Stimulated activated CD4-positive, alpha-beta T cell treated with anti-CD3 and anti-CD28 coated beads, Interleukin-4, amount 100 ng/mL, for 48 hours (primary cell): ENCODE results near the gene TSHR.
"Not testable (repeated sequence)": the region's sequence is repeated elsewhere in the genome, so short reads cannot be mapped to it uniquely, and the experiment has no call there.

Source experiments
- DNase-seq, 2 donors: peaks; one replicate each; pipeline ENCODE4 v3.0.0-alpha.2; 2020; ENCODE audit warnings: low read depth in 2 of 2

Gene TSHR

DNA sequence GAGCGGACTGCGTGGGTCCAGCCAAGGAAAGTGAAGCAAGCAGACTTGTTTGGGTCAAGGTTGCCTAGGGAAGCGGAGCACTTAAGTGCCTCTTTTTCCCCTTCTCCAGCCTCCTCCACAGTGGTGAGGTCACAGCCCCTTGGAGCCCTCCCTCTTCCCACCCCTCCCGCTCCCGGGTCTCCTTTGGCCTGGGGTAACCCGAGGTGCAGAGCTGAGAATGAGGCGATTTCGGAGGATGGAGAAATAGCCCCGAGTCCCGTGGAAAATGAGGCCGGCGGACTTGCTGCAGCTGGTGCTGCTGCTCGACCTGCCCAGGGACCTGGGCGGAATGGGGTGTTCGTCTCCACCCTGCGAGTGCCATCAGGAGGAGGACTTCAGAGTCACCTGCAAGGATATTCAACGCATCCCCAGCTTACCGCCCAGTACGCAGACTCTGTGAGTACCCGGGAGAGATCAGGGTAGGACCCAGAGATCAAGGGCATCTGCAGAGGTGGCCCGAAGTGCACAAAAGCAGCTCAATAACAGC is at the start of gene TSHR:
Gene TSHR, plus strand, starts transcription at position 206 of the 526 bp plus-strand sequence. Its CDS starts 60 bp downstream, at position 266.
- no peak for DNase-seq

DNA sequence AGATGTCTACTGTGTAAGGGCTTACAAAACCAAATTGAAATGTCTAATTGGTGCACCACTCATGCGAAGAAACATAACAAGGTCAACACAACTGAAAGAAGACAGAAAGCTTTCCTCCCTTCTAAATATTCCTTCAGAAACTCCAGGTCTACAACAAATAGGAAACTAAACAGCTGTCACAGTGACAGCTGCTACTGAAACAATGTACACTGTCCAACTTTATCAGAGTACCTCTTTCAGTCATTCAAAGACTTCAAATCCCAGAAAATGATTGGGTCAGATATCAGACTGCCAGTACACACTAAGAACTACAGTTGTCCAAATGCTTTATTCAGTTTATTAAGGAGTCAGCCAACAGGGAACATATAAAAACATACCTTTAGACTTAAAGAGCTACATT is 49.1 kb upstream of the TSHR start:
- DNase-seq, result no peak

DNA sequence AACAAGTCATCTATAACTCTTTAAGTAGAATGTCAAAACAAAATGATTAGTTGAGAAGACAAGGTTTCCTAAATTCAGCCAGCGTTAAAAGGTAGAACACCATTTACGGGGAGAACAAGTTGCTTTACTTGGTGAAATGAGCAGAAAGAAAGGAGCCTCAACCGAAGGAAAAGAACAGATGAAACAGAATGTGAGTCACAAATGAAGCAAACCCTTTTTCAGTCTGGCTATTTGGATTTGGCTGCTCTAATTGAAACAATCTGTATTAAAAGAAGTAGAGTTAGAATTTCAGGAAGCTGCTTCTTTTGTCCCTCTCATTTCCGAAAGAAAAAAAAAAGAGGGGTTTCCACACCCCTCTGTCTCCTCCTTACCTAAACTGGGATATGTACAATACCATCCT is 48.5 kb upstream of the TSHR start:
- DNase-seq, result no peak

DNA sequence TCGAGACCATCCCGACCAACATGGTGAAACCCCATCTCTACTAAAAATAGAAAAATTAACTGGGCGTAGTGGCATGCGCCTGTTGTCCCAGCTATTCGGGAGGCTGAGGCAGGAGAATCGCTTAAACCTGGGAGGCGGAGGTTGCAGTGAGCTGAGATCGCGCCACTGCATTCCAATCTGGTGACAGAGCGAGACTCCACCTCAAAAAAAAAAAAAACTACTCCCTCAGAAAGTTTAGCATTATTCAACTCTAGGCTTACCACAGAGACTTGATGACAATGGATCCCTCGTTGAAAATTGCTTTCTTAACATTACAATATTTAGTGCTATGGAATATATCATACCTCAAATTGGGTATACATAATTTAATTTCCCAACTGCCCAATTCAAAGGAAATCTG is 43.4 kb upstream of the TSHR start:
- not testable (repeated sequence) for DNase-seq

DNA sequence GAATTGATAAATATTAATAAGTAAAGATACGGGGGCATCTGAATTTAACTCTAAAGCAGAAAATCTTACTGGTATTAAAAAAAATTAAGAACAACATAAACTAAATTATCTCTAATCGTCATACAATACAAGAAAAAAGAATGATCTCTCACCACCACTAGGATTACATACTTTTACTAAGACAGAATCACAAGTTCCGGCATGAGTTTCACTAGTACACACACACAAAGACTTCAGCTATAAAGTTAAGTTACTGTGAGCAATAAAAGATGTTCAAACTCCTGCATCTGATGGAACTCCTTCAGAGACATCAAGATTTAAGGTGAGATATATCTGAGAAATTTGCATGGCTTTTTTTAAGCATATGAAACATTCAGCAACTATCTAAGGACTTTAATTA is 35.8 kb upstream of the TSHR start:
- DNase-seq, result no peak

DNA sequence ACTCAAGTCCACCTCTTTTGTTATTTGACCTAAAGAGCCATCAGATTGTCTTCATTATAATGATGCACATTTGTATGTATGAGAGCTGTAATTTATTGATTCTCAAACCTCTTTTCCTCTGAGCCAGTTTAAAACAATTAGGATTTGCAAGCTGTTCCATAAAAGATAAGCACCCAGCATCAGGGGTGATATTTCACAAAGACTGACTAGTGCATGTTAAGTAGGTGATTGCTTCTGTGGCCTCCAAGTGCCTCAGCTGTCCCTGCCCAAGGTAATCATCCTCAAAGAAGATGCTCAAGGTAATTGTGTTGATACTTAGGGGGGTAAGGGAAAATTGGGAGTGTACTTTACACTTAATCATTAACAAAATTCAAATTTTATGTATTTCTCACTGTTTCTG is 32.1 kb upstream of the TSHR start:
- DNase-seq, result no peak

DNA sequence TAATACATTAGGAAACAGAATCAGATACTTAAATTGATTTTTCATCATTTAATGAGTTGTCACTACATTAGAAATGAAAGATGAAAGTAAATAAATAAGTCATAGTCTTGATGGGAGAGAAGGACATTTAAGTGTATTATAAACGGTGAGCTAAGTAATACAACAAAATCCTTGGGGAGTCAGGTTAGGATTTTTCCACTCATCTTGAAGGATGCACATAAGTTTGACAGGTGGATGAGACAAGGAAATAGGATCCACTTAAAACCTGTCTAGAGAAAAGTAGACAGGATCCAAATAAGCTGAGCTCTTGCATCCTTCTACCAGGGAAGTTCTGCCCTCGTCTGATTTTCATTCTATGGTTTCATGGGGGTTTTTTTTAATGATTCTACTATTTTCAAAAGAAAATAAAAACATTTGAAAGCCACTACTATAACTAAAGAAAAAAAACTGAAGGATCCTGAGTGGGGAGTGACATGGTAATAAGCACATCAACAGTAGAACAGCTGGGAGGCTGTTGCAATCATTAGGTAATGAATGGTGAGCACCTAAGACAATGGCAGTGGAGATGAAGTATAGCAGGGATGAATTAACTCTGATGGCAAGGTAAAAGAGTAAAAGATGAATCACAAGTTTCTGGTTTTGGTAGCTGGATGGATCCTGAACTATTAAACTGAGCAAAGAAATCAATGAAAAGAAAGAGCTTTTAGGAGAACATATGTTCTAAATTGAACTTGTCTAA is 30.9 kb upstream of the TSHR start:
- no peak for DNase-seq

DNA sequence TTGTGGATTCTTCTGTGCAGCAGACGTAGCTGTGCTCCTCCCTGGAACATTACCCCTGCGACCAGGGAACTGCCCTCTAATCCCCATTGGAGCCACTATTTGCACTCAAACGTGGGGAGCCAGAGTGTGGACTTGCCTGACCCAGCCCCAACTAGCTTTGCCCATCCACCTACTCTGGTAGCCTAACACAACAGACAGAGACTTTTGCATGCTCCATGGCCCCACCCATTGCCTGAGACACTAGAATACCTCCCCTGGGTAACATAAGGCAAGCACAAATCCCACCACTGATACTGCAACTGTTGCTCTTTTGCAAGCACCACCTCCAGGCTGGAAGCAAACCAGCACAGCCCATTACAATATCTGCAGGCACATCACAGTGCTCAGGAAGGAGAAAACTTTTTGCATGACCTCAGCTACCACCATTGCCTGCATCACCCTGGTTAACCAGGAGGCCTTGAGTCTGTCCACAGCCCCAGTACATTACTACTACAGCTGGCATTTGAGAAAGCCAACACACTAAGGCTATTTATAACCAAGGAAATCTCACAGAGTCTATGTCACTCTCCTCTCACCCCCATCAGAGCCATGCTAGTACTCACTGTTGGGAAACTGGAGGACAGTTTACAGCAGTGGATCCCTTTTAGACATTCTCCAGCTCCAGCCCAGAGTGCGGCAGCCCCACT is 28.9 kb upstream of the TSHR start:
- no peak for DNase-seq

DNA sequence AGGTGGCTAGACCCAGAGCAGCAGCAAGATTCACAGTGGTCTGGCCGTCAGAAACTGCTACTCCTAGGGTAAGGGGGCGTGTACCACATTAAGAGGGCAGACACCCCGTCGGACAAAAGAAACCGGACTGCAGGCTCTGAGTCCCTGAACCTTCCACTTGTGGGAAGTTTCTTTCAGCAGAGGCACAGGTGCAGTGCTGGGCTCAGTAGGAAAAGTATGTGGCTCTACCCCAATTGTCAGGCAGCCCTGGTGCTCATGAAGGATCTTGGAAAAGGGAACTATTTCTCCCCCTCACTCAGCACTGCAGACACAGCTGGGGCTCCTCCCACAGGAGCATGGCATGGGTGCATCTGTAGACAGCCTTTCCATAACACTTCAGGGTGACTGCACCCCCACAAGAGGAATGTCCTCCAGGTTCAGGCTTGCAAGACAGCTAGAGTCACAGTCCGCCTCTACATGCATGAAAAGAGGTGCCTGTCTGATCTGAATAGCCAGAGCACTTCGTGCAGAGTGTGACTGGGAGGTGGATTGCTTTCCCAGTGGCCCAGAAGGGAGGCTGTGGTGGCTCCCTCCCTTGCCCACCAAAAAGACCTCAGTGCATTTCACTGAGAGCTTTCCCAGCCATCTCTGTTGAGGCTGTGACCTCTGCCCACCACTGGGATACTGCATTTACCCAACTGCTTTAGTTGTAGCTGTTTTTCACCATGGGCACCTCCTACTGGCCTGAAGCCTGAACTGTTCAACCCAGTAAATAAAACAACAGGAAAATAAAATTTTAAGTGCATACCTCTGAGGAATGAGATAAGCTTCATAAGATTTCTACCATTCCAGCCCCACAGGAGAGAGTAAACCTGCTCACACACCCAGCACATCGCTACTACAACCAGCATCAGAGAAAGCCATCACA is 28.1 kb upstream of the TSHR start:
- DNase-seq, result no peak

DNA sequence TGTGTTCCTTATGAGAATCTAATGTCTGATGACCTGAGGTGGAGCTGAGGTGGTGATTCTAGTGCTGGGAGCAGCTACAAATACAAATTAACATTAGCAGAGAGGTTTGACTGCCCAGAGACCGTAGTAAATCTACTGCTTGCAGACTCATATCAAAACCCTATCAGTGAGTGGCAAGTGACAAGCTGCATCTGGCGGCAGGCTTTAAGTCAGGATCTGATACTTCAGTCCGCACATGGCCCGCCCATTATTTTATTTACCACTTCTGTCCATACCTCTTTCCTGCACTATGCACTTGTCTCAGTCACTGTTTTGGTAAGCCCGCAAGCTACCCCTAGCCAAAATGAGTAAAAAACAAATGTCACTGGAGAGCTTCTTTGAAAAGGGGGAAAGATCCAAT is 25.3 kb upstream of the TSHR start:
- no peak for DNase-seq

DNA sequence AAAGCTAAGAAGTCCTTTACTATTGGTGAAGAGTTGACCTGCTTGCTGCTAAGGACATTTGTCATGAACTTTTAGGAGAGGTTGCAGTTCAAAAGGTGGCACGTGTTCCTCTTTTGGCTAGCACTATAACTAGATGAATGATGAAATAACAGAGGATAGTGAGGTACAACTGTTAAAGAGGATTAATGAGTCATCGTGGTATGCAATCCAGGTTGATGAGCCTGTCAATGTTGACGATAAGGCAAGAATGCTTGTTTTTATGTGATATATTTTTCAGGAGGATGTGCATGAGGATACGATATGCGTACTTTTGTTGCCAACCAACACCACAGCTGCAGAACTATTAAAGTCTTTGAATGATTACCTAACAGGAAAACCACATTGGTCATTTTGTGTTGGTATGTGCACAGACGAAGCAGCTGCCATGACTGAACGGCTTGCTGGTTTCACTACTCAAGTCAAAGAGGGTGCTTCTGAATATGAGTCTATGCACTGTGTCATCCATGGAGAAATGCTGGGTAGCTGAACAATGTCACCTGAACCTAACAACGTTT is 24.5 kb upstream of the TSHR start:
- peak in 1 of 2 donors; percentile 44 for DNase-seq

DNA sequence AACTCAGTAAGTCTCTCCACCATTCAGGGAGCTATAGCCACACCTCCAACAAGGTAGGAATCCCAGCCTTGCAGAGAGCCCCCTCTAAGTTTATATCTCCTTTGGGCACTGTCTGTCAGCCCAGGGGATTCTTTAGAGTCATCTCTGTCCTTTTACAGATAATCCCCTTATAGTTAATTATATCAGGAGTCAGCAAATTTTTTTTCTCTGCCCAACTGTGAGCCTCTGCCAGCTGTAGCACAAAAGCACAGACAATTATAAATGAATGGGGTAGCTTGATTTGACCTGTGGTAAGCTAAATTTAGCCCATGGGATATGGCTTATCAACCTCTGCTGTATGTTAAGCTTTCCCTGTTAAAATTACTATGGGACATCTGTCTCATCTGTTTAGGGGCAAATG is 22.1 kb upstream of the TSHR start:
- DNase-seq, result no peak

DNA sequence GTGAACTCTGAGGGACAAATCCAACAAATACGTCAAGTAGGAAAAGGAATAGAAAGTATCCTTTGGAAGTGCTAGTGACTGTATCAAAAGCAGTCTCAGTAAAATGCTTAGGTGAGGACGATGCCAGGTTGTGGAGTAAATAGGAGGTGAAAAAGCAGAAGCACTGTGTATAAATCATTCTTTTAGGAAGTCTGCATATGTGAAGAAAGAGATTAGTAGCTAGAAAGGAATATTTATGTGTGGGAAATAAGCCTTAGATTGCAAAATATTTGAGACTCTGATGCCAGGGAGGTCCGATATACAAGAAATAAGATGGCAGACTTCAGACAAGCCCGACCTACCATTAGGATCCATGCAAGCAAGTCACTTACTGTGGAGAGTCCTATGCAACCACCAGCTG is 21.7 kb upstream of the TSHR start:
- no peak for DNase-seq

DNA sequence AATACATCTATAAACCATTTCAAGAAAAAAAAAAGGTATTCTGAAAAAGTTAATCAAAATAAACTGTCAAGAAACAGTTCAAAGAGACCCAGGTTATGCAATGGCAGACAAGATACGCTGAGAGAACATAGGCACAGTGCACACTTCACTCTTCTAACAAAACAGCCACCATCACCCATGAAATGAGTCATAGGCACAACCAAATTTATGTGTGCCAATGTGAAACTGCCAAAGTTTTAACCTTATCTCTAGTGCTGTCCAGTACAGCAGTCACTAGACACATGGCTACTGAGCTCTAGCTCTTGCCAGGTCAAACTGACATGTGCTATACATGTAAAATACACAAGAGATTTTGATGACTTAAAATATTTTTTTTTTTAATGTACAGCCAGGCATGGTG is 15.3 kb upstream of the TSHR start:
- DNase-seq, result no peak

DNA sequence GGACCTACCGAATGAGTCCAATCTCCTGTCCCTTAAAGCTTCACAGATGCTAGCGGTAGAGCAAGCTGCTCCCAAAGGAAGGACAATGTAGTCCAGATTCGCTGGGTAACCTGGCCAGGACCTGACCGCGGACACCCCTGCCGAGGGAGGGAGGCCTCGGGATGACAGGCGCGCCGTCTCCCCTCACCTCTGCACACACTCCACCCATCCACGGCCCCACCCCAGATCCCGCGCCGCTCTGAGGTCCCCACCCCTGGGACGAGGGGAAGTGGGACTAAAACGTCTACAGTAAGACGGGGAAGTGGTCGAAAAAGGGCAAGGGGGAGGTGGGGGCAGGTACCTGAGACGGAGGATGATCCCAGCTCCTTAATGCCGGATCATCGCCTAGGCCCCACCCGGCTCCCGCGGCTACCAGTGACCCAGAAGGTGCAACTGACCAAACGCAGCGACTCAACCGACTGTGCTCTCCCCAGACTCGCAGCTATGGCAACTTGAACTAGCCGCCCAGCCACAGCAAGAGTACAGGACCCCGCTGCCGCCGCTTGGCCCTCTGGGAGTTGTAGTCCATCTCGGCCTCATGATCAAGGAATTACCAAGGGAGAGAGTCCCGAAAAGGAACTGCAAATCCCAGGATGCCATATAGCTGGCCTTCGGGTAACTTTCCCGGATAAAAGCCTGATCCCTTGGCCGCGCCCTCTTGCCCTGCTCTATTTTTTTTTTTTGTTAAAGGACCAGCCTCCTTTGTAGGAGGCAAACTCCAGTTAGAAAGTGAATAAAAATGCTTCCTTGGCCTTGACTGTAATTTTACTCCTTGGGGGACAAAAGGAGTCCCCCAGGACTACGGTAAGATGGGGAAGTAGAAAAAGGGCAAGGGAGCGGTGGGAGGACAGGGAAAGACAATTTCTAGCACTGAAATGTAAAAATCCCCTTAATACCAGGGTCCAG is 13.9 kb upstream of the TSHR start, which contains the start of gene CEP128:
Gene CEP128, minus strand, starts transcription at position 498 of the 945 bp plus-strand sequence.
- peak; percentile 84 to 87 for DNase-seq

DNA sequence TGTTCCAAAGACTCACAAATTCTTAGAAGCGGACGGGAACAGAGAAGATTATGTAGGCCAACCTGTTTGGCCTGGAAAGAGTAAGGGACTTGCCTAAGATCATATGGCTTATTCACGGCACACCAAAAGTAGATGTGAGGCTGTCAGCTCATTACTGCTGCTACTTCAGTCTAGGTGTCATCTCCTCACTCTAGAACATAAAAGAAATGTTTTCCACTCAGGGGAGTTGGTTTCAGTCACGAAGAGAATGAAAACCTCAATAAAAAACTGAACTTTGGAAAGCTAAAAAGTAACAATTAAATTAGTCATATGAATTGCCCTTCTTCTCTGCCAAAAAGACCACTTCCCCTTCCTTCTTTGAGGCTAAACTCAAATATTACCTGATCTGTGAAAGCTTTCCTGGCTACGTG is 13.2 kb upstream of the TSHR start:
- no peak for DNase-seq

DNA sequence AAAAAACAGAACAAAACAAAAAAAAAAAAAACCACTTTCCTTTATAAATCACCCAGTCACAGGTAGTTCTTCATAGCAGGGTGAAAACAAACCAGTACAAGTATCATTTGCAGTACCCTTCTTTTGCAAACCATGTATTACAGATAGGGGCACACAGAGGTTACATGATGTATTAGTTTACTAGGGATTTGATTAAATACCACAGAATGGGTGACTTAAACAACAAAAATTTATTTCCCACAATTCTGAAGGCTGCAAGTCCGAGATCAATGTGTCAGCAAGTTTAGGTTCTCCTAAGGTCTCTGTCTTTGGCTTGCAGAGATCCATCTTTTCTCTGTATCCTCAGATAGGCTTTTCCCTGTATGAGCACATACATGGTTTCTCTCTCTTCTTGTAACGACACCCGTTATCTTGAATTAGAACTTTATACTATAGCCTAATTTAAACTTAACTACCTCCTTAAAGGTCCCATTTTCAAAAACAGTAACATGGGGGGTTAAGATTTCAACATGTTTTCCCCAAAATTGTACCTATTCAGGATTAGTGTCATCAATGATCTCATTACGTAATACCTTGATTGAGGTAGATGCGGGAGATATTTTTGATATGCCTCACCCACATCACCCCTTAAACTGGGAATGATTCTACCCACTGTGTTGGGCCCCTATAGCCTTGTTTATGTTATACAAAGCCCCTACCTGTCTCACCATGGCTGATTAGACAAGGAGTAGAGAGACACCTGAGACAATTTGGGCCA is 10.4 kb upstream of the TSHR start:
- no peak for DNase-seq

DNA sequence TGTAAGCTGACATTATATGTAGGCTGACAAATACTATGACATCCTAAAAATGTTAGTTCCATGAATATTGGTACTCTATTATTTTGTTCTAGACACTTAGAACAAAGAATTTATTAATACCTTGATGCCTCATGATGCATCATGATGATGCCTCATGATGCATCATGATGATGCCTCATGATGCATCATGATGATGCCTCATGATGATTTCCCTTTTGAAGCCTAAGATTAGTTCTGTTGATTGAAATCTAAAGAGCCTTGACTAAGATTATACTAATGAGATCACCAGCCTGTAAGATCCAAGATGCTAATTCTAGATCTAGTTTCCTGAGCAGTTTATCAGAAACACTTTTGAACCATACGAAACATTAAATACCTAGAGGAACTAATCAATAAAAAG is 9.2 kb upstream of the TSHR start:
- DNase-seq, result no peak

DNA sequence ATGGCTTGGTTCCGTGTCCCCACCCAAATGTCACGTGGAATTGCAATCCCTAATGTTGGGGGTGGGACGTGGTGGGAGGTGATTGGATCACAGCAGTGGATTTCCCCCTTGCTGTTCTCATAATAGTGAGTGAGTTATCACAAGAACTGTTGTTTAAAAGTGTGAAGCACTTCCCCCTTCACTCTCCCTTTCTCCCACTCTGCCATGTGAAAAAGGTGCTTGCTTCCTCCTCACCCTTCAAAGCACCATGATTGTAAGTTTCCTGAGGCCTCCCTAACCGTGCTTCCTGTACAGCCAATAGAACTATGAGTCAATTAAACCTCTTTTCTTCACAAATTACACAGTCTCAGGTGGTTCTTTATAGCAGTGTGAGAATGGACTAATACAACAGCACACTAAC is 8.6 kb upstream of the TSHR start:
- no peak for DNase-seq

DNA sequence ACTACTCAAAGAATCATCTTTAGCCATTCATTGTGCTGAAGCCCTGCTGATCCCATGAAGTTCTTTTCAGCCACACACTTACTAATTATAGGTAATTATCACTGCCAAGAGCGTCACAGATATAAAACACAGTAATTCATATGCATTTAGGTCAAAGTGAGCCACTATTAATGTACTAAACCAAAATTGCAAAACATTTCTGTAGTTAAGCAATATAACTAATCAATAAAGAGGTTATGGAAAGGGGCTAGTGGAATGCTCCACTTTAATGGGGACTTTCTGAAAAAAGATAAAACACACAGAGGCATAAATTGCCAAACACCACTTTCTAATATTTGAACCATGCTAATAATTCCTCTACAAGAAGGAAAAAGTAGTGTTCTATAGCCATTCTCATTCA is 7.1 kb upstream of the TSHR start:
- no peak for DNase-seq
